HCT116 (cell line): ENCODE results near the gene PEBP1. TPM values are rescaled to one million over a fixed set of nuclear protein-coding genes. Genes with fewer than 3 reads are reported as not detected.

Source experiments
- ATAC-seq: fragments of 200-7000 bp; cut with Tn5 transposase; 2 replicates; pipeline ENCODE4 v1.9.1; 2020; ENCODE audit warnings: mild to moderate bottlenecking, moderate library complexity
- BruUV-seq: library from RNA; stranded (reverse); fragments of 400-500 nt; replicated peaks from 2 replicates; lab custom pipeline; 2021; lab: Mats Ljungman, UMichigan
- CTCF ChIA-PET: fragments of 300-600 bp; sonication (Branson Sonifier 250); formaldehyde crosslinking; loops from one replicate; lab custom pipeline; 2021; ENCODE audit warnings: antibody characterized with exemption; lab: Charles Lee
- POLR2A ChIA-PET: fragments of 300-600, 350-600 bp; sonication (Branson Sonifier 250); formaldehyde crosslinking; loops from one replicate; lab custom pipeline; 2021; ENCODE audit warnings: antibody characterized with exemption; lab: Charles Lee
- RAD21 ChIA-PET, 2 experiments: fragments of 300-600 bp; sonication (Branson Sonifier 250); formaldehyde crosslinking; loops; one replicate each; lab custom pipeline; 2023; ENCODE audit warnings: low total read pairs in 2 of 2; ENCODE audit not compliant: uncharacterized antibody in 2 of 2, unreplicated experiment in 2 of 2, low non-redundant PET in 1 of 2; lab: Charles Lee
- DNase-seq: peaks from one replicate; pipeline ENCODE4 v3.0.0-alpha.2; 2010; ENCODE audit warnings: low read depth, low spot score
- H2AFZ ChIP-seq: fragments of 200-600 bp; shearing (Covaris generic), sonication (generic); 2 replicates; pipeline ENCODE4 v1.6.1; 2017; ENCODE audit warnings: low read depth, mixed run types, mixed read lengths, antibody characterized with exemption, low read length; ENCODE audit not compliant: poor library complexity, severe bottlenecking
- H3K27ac ChIP-seq: 2 replicates; pipeline ENCODE4 v1.5.1; 2012; ENCODE audit warnings: low read depth, low read length
- H3K27me3 ChIP-seq: fragments of 200-600 bp; sonication (generic); 2 replicates; pipeline ENCODE4 v1.6.1; 2016; ENCODE audit warnings: mixed run types, low read length, mixed read lengths; ENCODE audit not compliant: insufficient read depth
- H3K36me3 ChIP-seq, 2 experiments: fragments of 200-500 bp in 1 of 2; fragments of 200-600 bp in 1 of 2; sonication (Bioruptor generic) in 1 of 2; sonication (generic) in 1 of 2; 2 replicates each; pipeline versions ENCODE4 v1.5.1 to v1.6.1; 2014 to 2016; ENCODE audit warnings: low read length in 2 of 2, inconsistent platforms in 1 of 2, mixed read lengths in 1 of 2, mixed run types in 1 of 2; ENCODE audit not compliant: insufficient read depth in 2 of 2, control insufficient read depth in 1 of 2
- H3K4me1 ChIP-seq, 2 experiments: fragments of 200-600 bp in 1 of 2; sonication (generic) in 1 of 2; 2 replicates each; pipeline versions ENCODE4 v1.5.1 to v1.6.1; 2012 to 2017; ENCODE audit warnings: low read length in 2 of 2, inconsistent platforms in 1 of 2, mild to moderate bottlenecking in 1 of 2, mixed read lengths in 1 of 2, mixed run types in 1 of 2, moderate library complexity in 1 of 2; ENCODE audit not compliant: insufficient read depth in 2 of 2, control insufficient read depth in 1 of 2
- H3K4me2 ChIP-seq: fragments of 200-600 bp; sonication (generic); 2 replicates; pipeline ENCODE4 v1.6.1; 2017; ENCODE audit warnings: mixed run types, low read length, mixed read lengths
- H3K4me3 ChIP-seq, 2 experiments: fragments of 200-600 bp in 1 of 2; sonication (generic) in 1 of 2; replicated peaks in 1 of 2; 2 replicates each; pipeline ENCODE4 v1.5.1; 2011 to 2016; ENCODE audit warnings: low read length in 2 of 2, control low read depth in 1 of 2, low read depth in 1 of 2, mild to moderate bottlenecking in 1 of 2, mixed read lengths in 1 of 2, mixed run types in 1 of 2
- H3K79me2 ChIP-seq: fragments of 200-600 bp; sonication (generic); 2 replicates; pipeline ENCODE4 v1.6.1; 2017; ENCODE audit warnings: mild to moderate bottlenecking, mixed run types, low read length, moderate library complexity, mixed read lengths; ENCODE audit not compliant: insufficient read depth
- H3K9ac ChIP-seq: fragments of 200-600 bp; sonication (generic); 2 replicates; pipeline ENCODE4 v1.6.1; 2016; ENCODE audit warnings: low read length, mixed read lengths
- H3K9me2 ChIP-seq: fragments of 200-600 bp; sonication (generic), shearing (Covaris generic); 2 replicates; pipeline ENCODE4 v1.6.1; 2017; ENCODE audit warnings: mixed run types, mild to moderate bottlenecking, moderate library complexity; ENCODE audit not compliant: insufficient read depth
- H3K9me3 ChIP-seq, 2 experiments: fragments of 200-500 bp in 1 of 2; fragments of 200-600 bp in 1 of 2; sonication (Bioruptor generic) in 1 of 2; sonication (generic) in 1 of 2; 2 replicates each; pipeline ENCODE4 v1.6.1; 2014 to 2017; ENCODE audit warnings: low read length in 2 of 2, mixed read lengths in 2 of 2, inconsistent platforms in 1 of 2, low read depth in 1 of 2, mild to moderate bottlenecking in 1 of 2, mixed run types in 1 of 2, moderate library complexity in 1 of 2; ENCODE audit not compliant: control insufficient read depth in 1 of 2, insufficient read depth in 1 of 2
- H4K20me1 ChIP-seq: fragments of 200-600 bp; sonication (generic), shearing (Covaris generic); 2 replicates; pipeline ENCODE4 v1.6.1; 2017; ENCODE audit warnings: mixed run types, mild to moderate bottlenecking, moderate library complexity; ENCODE audit not compliant: insufficient read depth
- CBX3 ChIP-seq: IDR thresholded peaks from 2 replicates; pipeline ENCODE4 v1.6.1; 2012; ENCODE audit warnings: low read depth
- CEBPB ChIP-seq: IDR thresholded peaks from 2 replicates; pipeline ENCODE4 v1.6.1; 2012; ENCODE audit warnings: low read depth
- EZH2phosphoT487 ChIP-seq: fragments of 200-600 bp; IDR thresholded peaks from 2 replicates; pipeline ENCODE4 v1.6.1; 2018; ENCODE audit warnings: antibody characterized with exemption, borderline replicate concordance
- FOSL1 ChIP-seq: IDR thresholded peaks from 2 replicates; pipeline ENCODE4 v1.6.1; 2012; ENCODE audit warnings: low read depth
- JUND ChIP-seq: IDR thresholded peaks from 2 replicates; pipeline ENCODE4 v1.6.1; 2012
- SIN3A ChIP-seq: IDR thresholded peaks from 2 replicates; pipeline ENCODE4 v1.6.1; 2012; ENCODE audit warnings: low read depth
- TCF7L2 ChIP-seq: IDR thresholded peaks from 2 replicates; pipeline ENCODE4 v1.7.0; 2011; ENCODE audit warnings: borderline replicate concordance, inconsistent platforms; ENCODE audit not compliant: insufficient read depth, insufficient read length; ENCODE audit errors: extremely low read depth
- YY1 ChIP-seq: IDR thresholded peaks from 2 replicates; pipeline ENCODE4 v1.6.1; 2011; ENCODE audit warnings: low read length, low read depth, moderate library complexity, mild to moderate bottlenecking; ENCODE audit not compliant: insufficient replicate concordance; ENCODE audit errors: extremely low read depth
- ZNF274 ChIP-seq: fragments of 200-500 bp; sonication (Bioruptor generic); IDR thresholded peaks from 2 replicates; pipeline ENCODE4 v1.6.1; 2014; ENCODE audit warnings: mild to moderate bottlenecking, low read depth, low read length, inconsistent platforms
- intact Hi-C: fragments of 100-400 bp; cut with micrococcal nuclease; formaldehyde crosslinking; loops from 2 replicates; pipeline ENCODE4 v1.10.0; 2022
- total RNA-seq: library from RNA; stranded (reverse); gene quantifications from one replicate; pipeline ENCODE4 v1.2.1, GENCODE V29; 2021; ENCODE audit not compliant: unreplicated experiment

PEBP1 gene
- total RNA-seq, 1 experiment from 2014 or later = 220 TPM

GRCh38 chr12:118098401-118098800 lies 37.5 kb upstream of the PEBP1 start (continued):
- TF ChIP-seq ZNF274 (no peak), CEBPB (no peak), TCF7L2 (no peak), YY1 (no peak), EZH2phosphoT487 (no peak), CBX3 (no peak)

DNA sequence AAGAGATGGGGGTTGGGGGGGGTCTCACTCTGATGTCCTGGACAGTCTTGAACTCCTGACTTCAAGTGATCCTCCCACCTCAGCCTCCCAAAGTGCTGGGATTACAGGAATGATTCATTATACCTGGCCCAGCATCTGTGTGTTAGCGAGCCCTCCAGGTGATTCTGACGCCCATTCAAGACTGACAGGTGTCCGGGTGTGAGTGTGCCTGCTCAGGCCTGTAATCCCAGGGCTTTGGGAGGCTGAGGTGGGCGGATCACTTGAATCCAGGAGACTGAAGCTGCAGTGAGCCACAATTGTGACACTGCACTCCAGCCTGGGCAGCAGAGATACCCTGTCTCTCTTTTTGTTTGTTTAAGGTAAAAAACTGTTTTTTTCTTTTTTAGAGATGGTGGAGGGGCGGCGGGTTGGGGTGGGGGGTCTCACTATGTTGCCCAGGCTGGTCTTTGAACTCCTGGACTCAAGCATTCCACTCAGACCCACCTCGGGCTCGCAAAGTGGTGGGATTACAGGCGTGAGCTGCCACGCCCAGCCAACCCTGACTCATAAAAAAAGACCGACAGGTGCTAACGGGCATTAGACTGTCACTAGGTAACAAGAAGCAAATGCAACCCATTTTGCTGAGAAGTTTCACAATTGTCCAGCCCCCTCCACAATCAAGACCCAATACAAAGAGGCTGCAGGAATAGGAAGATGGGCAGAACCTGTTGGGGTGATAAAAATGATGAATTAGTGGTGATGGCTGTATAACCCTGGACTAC lies 36.8 kb upstream of the PEBP1 start:
- Histone ChIP-seq H3K9ac (no peak overlapping the region), H3K9me3 (no peaks in the 10 kb centered on the region)
- peak; percentile 13 for TF ChIP-seq TCF7L2
- 0 out of 2 replicates have a peak, but pooled peaks have one; percentile 18 for TF ChIP-seq JUND
- TF ChIP-seq SIN3A = no peak
- TF ChIP-seq CEBPB = 0 out of 2 replicates have a peak, but pooled peaks have one; percentile 20
- TF ChIP-seq FOSL1 = peak; percentile 10; the same call in 1 of the 2 replicates
- TF ChIP-seq, all 23 proteins: peak for 4
- Histone ChIP-seq H3K9me2 (no peaks in the 10 kb centered on the region), H3K79me2 (no peaks in the 10 kb centered on the region), H3K4me1 (peaks cover 31 to 38% of the 10 kb centered on the region in 2 experiments), H3K4me2 (peak overlapping the region; percentile 50), H3K27me3 (no peaks in the 10 kb centered on the region), H4K20me1 (no peaks in the 10 kb centered on the region), H3K4me3 (no peak overlapping the region), H3K27ac (no peak overlapping the region), H3K36me3 (peaks cover 0 to 3% of the 10 kb centered on the region in 2 experiments; a peak in 1 of 4 replicates), H2AFZ (no peak overlapping the region)
- no TSS peak for BruUV-seq
- DNase-seq (no peak), ATAC-seq (no peak)
- ChIA-PET CTCF (no interaction called here), POLR2A (no interaction called here), RAD21 (no interaction called here)
- intact Hi-C loops = no loop called here
